Keratinocyte (primary cell): ENCODE measurements around the gene MACF1.
A peak's percentile ranks its signal among the peaks of the same experiment; 100 is the strongest.

Experiments
- CTCF ChIP-seq, 3 experiments: IDR thresholded peaks in 1 of 3; conservative IDR thresholded peaks in 1 of 3; optimal IDR thresholded peaks in 1 of 3; 2 replicates in 2 of 3; 3 replicates in 1 of 3; pipeline versions ENCODE3 to v1.5.1; 2011; ENCODE audit warnings: low read length in 3 of 3, mild to moderate bottlenecking in 3 of 3, moderate library complexity in 2 of 3, control low read depth in 1 of 3, inconsistent platforms in 1 of 3; ENCODE audit not compliant: insufficient read depth in 2 of 3; ENCODE audit errors: extremely low read depth in 1 of 3
- EZH2 ChIP-seq: IDR thresholded peaks from one replicate; pipeline ENCODE4 v1.6.1; 2012; ENCODE audit warnings: inconsistent platforms, mild to moderate bottlenecking, low read length, moderate library complexity

- TF ChIP-seq CTCF (optimal IDR thresholded peaks at IDR 0.05 in 1 of 3, IDR thresholded peaks at IDR 0.05 in 1 of 3, conservative IDR thresholded peaks at IDR 0.05 in 1 of 3; ENCODE audit: extremely low read depth in 1 of 3, insufficient read depth in 2 of 3, low read length in 3 of 3) = peak; percentile 27 to 61 (median 28)
- no peak for TF ChIP-seq EZH2
Observed at GRCh38 chr1:39183503-39184353, 20.8 kb upstream of the MACF1 start.
